Esophagus squamous epithelium (tissue), 4 donors: ENCODE data around the gene IL3RA.

Experiments used
- CTCF ChIP-seq, 6 experiments: fragments of 450-650 bp in 4 of 6; fragments of 200-600 bp in 2 of 6; sonication (generic) in 2 of 6; IDR thresholded peaks; one replicate each; pipeline ENCODE4 v1.5.1; 2016 to 2019; ENCODE audit warnings: antibody characterized with exemption in 6 of 6, mild to moderate bottlenecking in 4 of 6, moderate library complexity in 4 of 6
- POLR2A ChIP-seq, 4 donors: fragments of 450-650 bp; IDR thresholded peaks; one replicate each; pipeline ENCODE4 v1.6.1; 2017; ENCODE audit warnings: antibody characterized with exemption in 4 of 4, mild to moderate bottlenecking in 4 of 4, moderate library complexity in 3 of 4

GRCh38 chrX:1418901-1419544 is 82.4 kb downstream of the IL3RA start:
- TF ChIP-seq CTCF (IDR thresholded peaks at IDR 0.05) (no peak), POLR2A (IDR thresholded peaks at IDR 0.05) (no peak)
